ENCODE data around the gene GDF15.
A peak's percentile ranks its signal among the peaks of the same experiment; 100 is the strongest.

GDF15 gene

GRCh38 chr19:18340190-18340989 is 45.6 kb upstream of the GDF15 start, which contains the start of gene PGPEP1 (continued):
- TF ChIP-seq BCL11A (tag by site-specific recombination; IDR thresholded peaks at IDR 0.05; ENCODE audit: low read depth): peak; percentile 14; the same call in 1 of the 2 replicates
- no peak for TF ChIP-seq REPIN1 (tag by site-specific recombination; IDR thresholded peaks at IDR 0.05; ENCODE audit: low read depth)
- TF ChIP-seq WT1 (tag by site-specific recombination; IDR thresholded peaks at IDR 0.05): no peak
- no peak for TF ChIP-seq ZSCAN16 (tag by site-specific recombination; IDR thresholded peaks at IDR 0.05)
- TF ChIP-seq ZNF24 (tag by site-specific recombination; IDR thresholded peaks at IDR 0.05): 0 out of 2 replicates have a peak, but pooled peaks have one; percentile 14
- TF ChIP-seq ZNF335 (tag by site-specific recombination; conservative IDR thresholded peaks at IDR 0.05): peak; percentile 91
- TF ChIP-seq GLI4 (tag by site-specific recombination; IDR thresholded peaks at IDR 0.05): no peak
- peak; percentile 78 for TF ChIP-seq ZSCAN5A (tag by site-specific recombination; IDR thresholded peaks at IDR 0.05)
- TF ChIP-seq TRIM28 (IDR thresholded peaks at IDR 0.05; ENCODE audit: borderline replicate concordance, low read length): no peak
- TF ChIP-seq SP2 (tag by site-specific recombination; IDR thresholded peaks at IDR 0.05): no peak
- TF ChIP-seq ZNF677 (tag by site-specific recombination; IDR thresholded peaks at IDR 0.05): 0 out of 2 replicates have a peak, but pooled peaks have one; percentile 45
- no peak for TF ChIP-seq SCRT2 (tag by site-specific recombination; IDR thresholded peaks at IDR 0.05)
- peak; percentile 30; the same call in 1 of the 2 replicates for TF ChIP-seq KLF17 (tag by site-specific recombination; IDR thresholded peaks at IDR 0.05)
- peak; percentile 63; the same call in 1 of the 2 replicates for TF ChIP-seq ZXDB (tag by site-specific recombination; IDR thresholded peaks at IDR 0.05)
- no peak for TF ChIP-seq PRDM10 (tag by site-specific recombination; IDR thresholded peaks at IDR 0.05)
- TF ChIP-seq ZNF146 (tag by site-specific recombination; IDR thresholded peaks at IDR 0.05): no peak
- TF ChIP-seq SETDB1 (IDR thresholded peaks at IDR 0.05; ENCODE audit: insufficient read length, low read length): no peak
- peak; percentile 56; the same call in 1 of the 2 replicates for TF ChIP-seq ZSCAN30 (tag by site-specific recombination; IDR thresholded peaks at IDR 0.05)
- peak; percentile 54; the same call in 1 of the 2 replicates for TF ChIP-seq ZNF121 (tag by site-specific recombination; IDR thresholded peaks at IDR 0.05)
- peak; percentile 41; the same call in 1 of the 2 replicates for TF ChIP-seq ZNF600 (tag by site-specific recombination; IDR thresholded peaks at IDR 0.05)
- TF ChIP-seq KLF8 (tag by site-specific recombination; IDR thresholded peaks at IDR 0.05): peak; percentile 54; the same call in 1 of the 2 replicates
- TF ChIP-seq PATZ1 (tag by site-specific recombination; IDR thresholded peaks at IDR 0.05): peak; percentile 76
- no peak for TF ChIP-seq ZNF169 (tag by site-specific recombination; IDR thresholded peaks at IDR 0.05)
- peak; percentile 92 for TF ChIP-seq ZNF580 (tag by site-specific recombination; IDR thresholded peaks at IDR 0.05)
- TF ChIP-seq ZNF311 (tag by site-specific recombination; IDR thresholded peaks at IDR 0.05; ENCODE audit: borderline replicate concordance): no peak
- TF ChIP-seq ZNF221 (tag by site-specific recombination; IDR thresholded peaks at IDR 0.05; ENCODE audit: borderline replicate concordance): no peak
- no peak for TF ChIP-seq ZNF701 (tag by site-specific recombination; IDR thresholded peaks at IDR 0.05)
- TF ChIP-seq PRDM6 (tag by site-specific recombination; IDR thresholded peaks at IDR 0.05): no peak
- TF ChIP-seq ZNF175 (tag by site-specific recombination; IDR thresholded peaks at IDR 0.05): no peak
